OCI-LY1 (cell line): ENCODE measurements around the gene PLAA.

ENCODE experiments used
- CTCF ChIP-seq: fragments of 200-600 bp; sonication (generic), shearing (Covaris generic); IDR thresholded peaks from 2 replicates; pipeline ENCODE4 v1.5.1; 2017; ENCODE audit warnings: mild to moderate bottlenecking, antibody characterized with exemption, low read length, moderate library complexity, mixed read lengths
- EZH2 ChIP-seq: fragments of 200-600 bp; sonication (generic), shearing (Covaris generic); IDR thresholded peaks from 2 replicates; pipeline ENCODE4 v1.8.0; 2017; ENCODE audit warnings: borderline replicate concordance, mixed run types, mild to moderate bottlenecking, antibody characterized with exemption, low read length, moderate library complexity, mixed read lengths

GRCh38 chr9:26983340-26983739 lies 36.3 kb upstream of the PLAA start:
- TF ChIP-seq CTCF = no peak
- no peak for TF ChIP-seq EZH2
